ENCODE results near the gene NR4A1. TPM values are rescaled to one million over a fixed set of nuclear protein-coding genes. Genes with fewer than 3 reads are reported as not detected.

Gene NR4A1
- total RNA-seq, 1 donor = 2.2 TPM

GRCh38 chr12:52006726-52007157 lies 44.5 kb upstream of the NR4A1 start, which contains the start of gene TAMALIN:
Gene TAMALIN (plus strand): TSS chr12:52006946. CDS start chr12:52007020, 74 bp downstream.
- H3K4me3 ChIP-seq (ENCODE audit: low read depth, low read length) = peak within 1 kb of the TSS; percentile 77
- no peak for TF ChIP-seq CTCF (IDR thresholded peaks at IDR 0.05; ENCODE audit: insufficient read depth, low read depth, low read length)
- DNase-seq (ENCODE audit: low read depth) = peak; percentile 65

- H3K4me3 ChIP-seq (ENCODE audit: low read depth, low read length) = peak overlapping the region; percentile 77
- DNase-seq (ENCODE audit: low read depth) = no peak
- TF ChIP-seq CTCF (IDR thresholded peaks at IDR 0.05; ENCODE audit: insufficient read depth, low read depth, low read length) = no peak
Observed at GRCh38 chr12:52007158-52007921, 43.9 kb upstream of the NR4A1 start.

- no peak for DNase-seq (ENCODE audit: low read depth)
- H3K4me3 ChIP-seq (ENCODE audit: low read depth, low read length) = peak overlapping the region; percentile 77
Observed at GRCh38 chr12:52007982-52008510, 43.2 kb upstream of the NR4A1 start.

GRCh38 chr12:52009081-52009751 lies 42.0 kb upstream of the NR4A1 start:
- no peak for TF ChIP-seq CTCF (IDR thresholded peaks at IDR 0.05; ENCODE audit: insufficient read depth, low read depth, low read length)
- no peak overlapping the region for H3K4me3 ChIP-seq (ENCODE audit: low read depth, low read length)
- DNase-seq (ENCODE audit: low read depth) = no peak

More at GRCh38 chr12:52007982-52008510, 43.2 kb upstream of the NR4A1 start:
- no peak for TF ChIP-seq CTCF (IDR thresholded peaks at IDR 0.05; ENCODE audit: insufficient read depth, low read depth, low read length)

- peak overlapping the region; percentile 19 for H3K4me3 ChIP-seq (ENCODE audit: low read depth, low read length)
- peak; percentile 90 for DNase-seq (ENCODE audit: low read depth)
Observed at GRCh38 chr12:52010152-52010622, 41.1 kb upstream of the NR4A1 start.

More at GRCh38 chr12:52010152-52010622, 41.1 kb upstream of the NR4A1 start:
- TF ChIP-seq CTCF (IDR thresholded peaks at IDR 0.05; ENCODE audit: insufficient read depth, low read depth, low read length) = no peak
